ENCODE results near the gene CSNK1G3.
A peak's percentile ranks its signal among the peaks of the same experiment; 100 is the strongest.

The CSNK1G3 gene

DNA sequence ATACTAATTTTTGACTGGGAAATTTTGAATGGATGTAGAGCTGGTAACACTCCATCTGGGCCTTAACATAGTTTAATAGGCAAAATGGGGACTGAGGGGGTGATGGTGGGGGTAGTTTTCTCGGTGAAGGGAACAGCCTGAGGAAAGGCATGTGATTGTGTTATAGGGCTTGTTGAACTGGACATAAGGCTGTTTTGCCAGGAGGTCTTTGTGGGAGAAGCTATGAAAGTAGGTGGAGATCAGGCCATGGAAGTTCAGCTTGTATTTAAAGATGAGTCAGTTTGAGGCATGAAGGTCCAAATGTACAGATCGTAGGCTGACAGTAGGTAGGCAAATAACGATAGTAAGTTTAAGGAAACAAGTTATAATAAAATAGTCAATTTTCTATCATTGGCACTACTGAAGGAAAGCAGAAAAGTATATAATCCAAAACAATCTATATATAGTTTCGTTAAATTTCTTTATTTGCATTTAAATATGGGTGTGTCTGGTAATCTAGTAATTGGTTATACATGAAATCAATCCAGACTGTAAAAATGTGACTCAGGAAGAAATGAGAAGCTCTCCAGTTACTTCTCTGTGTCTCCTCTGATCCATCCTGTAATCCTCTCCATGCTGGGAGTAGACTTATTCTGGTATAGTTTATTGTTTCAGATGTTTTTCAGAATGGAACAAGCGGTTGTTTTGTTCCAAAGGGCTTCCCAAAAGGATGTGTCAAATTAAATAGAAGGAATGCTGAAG, 2.8 kb downstream of the CSNK1G3 start:
- DNase-seq (ENCODE audit: low read depth in 2 of 2), result no peak

DNA sequence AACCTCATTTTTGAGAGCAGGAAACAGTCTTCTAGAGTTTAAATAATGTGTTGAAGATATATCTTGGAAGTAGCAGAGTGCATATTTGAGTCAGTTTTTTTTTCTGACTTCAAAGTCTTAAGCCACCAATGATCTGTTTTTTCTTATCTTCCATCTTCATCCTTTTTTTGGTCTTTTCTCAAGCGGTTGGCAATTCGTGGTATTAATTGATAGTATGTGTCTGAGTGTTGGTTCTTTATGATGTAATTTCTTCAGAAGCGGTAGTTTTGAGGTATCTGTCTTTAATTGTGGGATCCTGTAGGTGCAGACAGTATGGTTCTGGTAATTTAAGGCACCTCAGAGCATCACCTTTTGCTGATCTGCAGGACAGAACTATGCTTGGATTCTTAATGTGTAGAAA, 3.9 kb downstream of the CSNK1G3 start:
- DNase-seq (ENCODE audit: low read depth in 2 of 2), result no peak

DNA sequence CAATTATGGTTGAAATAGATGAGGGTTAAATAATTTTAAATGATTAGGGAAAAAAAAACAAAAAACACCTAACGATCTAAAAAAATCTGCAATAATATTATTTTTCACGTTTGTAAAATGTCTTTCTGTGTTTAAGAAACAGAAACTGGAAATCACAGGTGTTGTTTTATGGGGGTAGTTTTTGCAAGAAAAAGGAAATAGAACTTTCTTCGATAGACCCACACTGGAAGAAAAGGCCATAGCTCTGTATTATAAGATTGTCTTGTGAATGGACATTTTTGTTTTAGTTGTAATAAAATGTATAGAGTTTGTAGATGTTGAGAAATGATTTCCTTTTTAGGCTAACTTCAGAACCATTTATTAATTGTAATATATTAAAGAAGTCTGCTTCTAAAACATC, 5.5 kb downstream of the CSNK1G3 start:
- no peak for DNase-seq (ENCODE audit: low read depth in 2 of 2)

DNA sequence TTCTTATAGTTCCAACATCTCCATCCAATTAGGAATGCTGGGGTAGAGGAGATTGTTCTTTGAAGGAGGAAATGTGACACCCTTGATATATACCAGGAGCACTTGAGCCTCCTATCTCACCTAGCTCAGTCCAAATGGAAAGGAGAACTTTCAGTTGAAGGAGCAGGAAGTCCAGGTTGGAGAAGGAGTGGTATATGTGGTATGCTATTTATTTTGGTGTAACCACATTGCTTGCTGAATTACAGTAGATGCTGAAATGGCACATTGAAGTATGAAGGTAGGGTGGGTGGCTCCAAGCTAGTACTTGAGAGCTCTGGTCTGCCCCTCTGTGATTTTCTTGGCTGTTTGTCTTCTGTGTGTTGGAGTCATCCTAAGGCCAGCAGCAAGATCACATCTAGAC, 6.1 kb downstream of the CSNK1G3 start:
- no peak for DNase-seq (ENCODE audit: low read depth in 2 of 2)

DNA sequence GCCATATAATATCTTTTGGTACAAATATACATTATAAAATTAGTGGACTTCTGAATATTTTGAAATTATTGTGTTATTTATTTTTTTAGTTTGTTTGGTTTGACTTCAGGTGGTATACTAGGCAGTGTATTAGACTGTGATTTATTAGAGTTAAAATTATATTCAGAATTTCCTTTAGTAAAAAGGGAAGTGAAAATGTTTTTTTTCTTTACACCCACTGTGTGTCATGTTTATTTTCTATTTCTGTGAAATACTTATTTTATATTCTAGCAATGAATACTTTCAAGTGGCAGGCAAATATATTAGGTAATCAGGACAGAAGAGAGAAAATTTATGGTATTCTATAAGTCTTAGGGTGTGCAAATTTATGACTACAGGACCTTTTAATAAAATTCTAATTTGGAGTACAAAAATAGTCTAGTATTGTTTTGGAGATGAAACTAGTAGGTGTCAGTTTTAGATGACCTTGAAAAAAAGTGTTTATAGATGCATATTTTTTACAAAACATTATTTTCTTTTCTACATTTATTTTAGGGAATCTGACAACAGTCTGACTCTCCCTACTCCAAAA, 8.8 kb downstream of the CSNK1G3 start:
- DNase-seq (ENCODE audit: low read depth in 2 of 2), result no peak

DNA sequence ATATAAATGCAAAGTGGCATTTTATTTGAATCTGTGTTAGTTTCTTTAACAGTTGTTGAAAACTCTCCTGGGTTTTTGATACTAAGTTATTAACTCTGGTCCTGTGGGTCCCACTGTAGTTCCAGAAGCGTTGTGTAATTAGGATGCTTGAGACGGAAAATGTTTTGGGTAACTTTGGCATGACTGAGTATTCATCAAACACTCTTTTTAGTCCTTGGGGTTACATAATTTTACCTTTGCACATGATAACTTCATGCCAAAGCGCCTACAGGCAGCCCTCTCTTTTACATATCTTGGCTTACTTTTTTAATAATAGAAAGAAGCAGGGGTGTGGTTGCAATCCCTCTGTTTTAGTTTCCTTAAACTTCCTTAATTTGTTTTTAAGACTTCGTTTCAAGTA, 12.2 kb downstream of the CSNK1G3 start:
- no peak for DNase-seq (ENCODE audit: low read depth in 2 of 2)

DNA sequence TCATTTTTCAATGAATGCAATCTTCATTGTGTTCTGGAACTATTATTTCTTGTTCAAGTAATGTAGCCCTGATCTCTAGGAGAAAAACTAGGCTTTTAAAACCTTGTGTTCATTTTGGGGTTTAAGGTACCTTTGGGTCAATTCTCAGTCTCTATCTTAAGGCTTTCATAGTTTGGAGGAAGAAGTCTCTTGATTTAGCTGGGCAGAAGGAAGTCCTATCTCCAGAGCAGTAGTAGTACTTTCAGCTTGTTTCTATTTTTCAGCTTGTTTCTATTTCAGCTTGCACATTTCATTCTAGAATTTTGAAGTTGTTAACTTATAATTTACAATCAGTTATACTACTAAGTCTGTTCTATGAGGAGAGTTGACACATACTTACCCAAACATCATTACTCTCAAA, 15.2 kb downstream of the CSNK1G3 start:
- no peak for DNase-seq (ENCODE audit: low read depth in 2 of 2)

DNA sequence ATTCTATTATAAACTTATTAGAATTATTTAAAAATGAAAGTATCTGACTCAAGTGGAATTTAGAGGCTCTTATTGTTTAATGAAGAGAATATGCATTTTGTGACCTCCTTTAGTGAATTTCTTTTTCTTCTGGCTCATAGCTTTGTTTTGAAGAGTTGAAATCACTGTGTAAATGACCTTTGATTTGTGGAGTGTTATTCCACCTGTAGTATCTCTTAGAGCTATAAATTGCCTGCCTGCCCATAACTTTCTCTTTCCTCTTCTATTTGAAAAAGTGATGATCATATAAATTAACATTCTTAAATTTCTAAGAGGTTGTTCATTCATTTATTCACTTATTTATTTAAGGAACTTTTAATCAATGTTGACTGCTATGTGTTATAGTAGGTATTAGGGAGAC, 16.1 kb downstream of the CSNK1G3 start:
- no peak for DNase-seq (ENCODE audit: low read depth in 2 of 2)

DNA sequence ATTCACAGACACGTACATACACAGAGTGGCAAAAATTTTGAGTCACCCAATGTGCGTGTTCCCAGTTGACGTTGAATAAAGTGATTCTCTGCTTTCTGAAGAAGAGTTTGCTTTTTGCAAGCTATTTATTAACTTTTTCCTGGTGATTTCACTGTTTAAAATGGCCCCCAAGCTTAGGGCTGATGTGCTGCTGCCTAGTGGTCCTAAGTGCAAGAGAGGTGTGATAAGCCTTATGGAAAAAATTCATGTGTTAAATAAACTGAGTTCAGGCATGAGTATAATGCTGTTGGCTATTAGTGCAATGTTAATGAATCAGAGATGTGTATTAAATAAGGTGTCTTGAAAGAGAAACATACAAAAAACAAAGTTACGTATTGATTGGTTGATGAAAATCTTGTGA, 16.9 kb downstream of the CSNK1G3 start:
- no peak for DNase-seq (ENCODE audit: low read depth in 2 of 2)

DNA sequence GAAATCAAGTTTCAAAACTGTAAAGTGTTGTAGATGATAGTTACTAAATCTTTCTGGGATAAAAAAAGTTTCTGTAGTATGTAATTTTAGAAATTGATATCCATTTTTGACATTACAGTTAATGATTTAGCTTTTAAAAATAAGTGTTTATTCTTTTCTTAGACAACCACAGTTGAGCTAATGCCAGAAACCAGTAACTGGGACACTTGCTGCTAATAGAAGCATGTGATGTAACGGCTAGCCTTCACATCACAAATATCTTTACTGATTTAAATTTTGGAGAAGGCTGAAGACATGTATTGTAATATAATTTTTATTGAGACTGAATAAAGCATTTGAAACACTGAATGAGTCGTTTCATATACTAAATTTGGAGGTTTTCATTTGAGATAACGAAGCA, 18.8 kb downstream of the CSNK1G3 start:
- DNase-seq (ENCODE audit: low read depth in 2 of 2), result no peak

DNA sequence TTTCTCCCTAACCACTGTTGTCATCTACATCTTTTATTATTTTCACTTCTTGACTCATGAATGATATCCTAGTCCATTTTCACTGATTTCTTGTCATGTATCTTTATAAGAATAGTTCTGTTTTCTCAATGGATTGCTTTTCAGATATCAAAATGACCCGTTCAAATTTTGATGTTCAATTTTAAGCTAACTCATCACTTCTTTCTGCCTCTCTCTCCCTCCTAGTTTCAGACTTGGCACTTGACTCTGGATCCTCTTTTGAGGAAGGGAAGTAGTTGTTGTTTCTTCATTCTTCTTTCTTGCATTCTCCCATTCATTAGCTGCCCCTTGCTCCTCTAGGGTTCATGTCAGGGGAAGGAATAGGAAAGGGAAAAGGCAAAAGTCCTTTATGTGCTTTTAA, 23.7 kb downstream of the CSNK1G3 start:
- DNase-seq (ENCODE audit: low read depth in 2 of 2), result no peak

DNA sequence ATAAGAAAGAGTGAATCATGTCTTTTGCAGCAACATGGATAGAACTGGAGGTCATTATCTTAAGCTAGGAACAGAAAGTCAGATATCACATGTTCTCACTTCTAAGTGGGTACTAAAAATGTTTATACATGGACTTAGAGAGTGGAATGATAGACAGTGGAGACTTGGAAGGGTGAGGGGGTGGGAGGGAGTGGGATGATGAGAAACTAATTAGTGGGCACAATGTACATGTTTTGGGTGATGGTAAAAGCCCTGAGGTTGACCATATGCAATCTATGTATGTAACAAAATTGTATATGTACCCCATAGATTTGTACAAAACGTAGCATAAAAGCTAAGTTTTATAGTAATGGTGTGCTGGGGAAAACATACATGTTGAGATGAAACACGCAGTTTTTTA, 25.3 kb downstream of the CSNK1G3 start:
- no peak for DNase-seq (ENCODE audit: low read depth in 2 of 2)

DNA sequence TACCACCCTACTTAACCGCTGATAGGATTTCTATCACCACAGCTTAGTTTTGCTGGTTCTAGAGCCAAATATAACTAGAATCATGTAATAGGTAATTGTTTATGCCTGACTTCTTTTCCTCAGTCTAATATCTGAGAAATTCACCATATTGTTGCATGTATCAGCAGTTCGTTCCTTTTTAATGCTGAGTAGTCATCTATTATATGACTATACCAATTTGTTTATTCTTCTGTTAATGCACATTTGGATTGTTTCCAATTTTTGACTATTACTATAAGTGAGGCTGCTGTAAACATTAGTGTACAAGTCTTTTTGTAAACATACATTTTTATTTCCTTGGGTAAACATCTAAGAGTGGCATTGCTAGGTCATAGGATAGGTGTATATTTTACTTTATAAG, 25.9 kb downstream of the CSNK1G3 start:
- DNase-seq (ENCODE audit: low read depth in 2 of 2), result no peak

DNA sequence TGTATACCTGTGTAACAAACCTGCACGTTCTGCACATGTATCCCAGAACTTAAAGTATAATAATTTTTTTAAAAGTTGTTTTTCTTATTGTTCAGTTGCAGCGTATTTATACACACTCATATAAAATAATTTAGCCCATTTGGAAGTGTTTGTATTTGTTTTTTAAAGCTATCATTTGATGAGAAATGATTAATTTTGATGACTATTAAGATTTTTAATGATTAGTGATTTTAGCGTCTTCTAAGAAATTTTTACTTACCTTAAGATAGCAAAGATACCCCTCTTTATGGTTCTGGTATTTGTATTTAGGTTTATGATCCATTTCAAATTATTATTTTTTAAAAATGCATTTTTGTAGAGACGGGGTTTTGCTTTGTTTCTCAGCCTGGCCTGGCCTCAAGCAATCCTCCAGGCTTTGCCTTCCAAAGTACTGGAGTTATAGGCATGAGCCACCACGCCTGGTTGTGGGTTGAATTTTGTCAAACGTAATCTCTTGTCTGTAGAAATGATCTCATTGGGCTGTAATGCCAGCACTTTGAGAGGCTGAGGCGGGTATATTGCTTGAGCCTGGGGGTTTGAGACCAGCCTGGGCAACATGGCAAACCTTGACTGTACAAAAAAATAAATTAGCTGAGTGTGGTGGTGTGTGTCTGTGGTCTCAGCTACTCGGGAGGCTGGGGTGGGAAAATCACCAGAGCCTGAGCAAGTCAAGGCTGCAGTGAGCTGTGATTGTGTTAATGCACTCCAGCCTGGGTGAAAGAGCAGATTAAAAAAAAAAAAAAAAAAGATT, 26.9 kb downstream of the CSNK1G3 start:
- DNase-seq (ENCODE audit: low read depth in 2 of 2), result no peak

DNA sequence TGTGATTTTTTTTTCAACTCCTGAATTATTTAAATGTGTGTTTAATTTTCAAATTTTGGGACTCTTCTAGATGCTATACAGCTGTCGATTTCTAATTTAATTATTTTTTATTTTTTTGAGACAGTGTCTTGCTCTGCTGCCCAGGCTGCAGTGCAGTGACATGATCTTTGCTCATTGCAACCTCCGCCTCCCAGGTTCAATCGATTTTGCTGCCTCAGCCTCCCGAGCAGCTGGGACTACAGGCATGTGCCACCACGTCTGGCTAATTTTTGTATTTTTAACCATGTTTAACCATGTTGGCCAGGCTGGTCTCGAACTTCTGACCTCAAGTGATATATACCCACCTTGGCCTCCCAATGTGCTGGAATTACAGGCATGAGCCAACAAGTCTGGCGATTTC, 28.6 kb downstream of the CSNK1G3 start:
- DNase-seq (ENCODE audit: low read depth in 2 of 2), result no peak

DNA sequence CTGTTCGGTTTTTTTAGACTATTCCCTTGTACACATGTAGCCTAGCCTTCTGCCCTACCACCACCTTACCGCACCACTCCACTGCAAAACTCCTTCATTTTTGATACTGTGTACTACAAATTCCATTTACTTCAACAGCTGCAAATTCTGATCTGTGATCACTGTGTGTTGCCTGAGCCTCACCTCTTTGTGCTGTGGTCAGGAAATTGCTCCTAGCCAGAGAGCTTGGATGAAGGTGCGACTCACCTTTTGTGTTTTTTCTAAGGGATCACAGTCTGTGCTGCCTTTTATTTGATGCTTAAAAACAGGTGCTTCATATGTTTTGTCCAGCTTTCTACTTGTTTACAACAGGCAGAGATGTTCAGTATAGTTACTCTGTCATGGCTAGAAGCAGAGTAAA, 31.5 kb downstream of the CSNK1G3 start:
- DNase-seq (ENCODE audit: low read depth in 2 of 2), result no peak

DNA sequence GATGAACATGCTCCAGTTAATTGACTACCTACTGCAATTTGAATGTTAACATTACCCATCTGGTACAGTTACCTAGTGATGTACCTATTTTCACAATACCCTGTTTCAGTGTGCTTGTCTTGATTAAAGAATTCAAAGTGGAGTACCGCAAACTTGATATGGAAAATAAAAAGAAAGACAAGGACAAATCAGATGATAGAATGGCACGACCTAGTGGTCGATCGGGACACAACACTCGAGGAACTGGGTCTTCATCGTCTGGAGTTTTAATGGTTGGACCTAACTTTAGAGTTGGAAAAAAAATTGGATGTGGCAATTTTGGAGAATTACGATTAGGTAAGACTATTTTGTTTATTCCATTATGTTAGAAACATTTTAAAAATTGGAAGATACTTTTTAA, 33.5 kb downstream of the CSNK1G3 start:
- DNase-seq (ENCODE audit: low read depth in 2 of 2), result peak in 1 of 2 donors; percentile 3

DNA sequence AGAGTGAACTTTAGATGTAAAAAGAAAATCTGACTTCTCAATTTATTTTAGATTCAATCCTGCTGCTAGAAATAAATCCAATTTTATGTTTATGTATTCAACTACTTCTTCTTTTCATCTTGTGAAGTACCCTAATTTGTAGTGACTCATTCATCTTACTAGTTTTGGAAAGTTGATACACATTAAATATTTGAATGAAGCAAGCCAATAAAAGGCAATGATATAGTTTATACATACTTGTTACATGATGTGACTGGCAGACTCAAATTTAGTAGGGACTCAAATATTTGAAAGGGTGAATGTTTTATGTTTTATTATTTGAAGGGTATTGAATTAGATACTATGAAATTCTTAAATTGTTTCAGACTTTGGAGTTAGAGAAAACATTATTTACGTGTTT, 34.7 kb downstream of the CSNK1G3 start:
- no peak for DNase-seq (ENCODE audit: low read depth in 2 of 2)

DNA sequence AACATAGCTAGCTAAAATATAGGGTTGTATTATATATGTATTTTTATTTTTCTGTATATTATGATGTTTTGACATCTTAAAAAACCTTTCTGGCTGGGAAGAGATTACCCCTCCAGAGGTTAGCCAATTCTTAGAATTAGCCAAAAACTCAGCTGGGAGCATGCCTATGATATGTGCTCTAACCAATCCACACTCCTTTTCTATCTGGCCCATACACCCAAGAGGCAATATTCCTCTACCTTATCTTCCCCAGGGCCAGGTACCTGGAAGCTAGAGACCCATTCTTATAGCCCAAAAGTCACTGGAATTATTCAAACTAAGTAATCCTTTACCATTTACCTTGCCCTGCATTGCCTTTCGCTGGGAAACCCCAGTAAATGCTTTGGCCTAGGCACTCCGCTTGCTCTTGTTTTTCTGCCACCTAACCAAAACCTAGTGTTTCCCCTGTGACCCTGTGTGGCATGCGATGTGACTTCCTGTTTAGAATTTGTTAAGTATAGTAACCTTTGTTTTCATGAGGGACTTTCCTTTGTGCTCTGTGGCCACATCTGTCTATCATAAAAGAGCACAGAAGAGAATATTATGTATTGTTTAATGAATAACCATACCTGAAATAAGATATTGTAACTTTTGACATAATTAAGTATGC, 37.4 kb downstream of the CSNK1G3 start:
- peak in 1 of 2 donors; percentile 11 for DNase-seq (ENCODE audit: low read depth in 2 of 2)

DNA sequence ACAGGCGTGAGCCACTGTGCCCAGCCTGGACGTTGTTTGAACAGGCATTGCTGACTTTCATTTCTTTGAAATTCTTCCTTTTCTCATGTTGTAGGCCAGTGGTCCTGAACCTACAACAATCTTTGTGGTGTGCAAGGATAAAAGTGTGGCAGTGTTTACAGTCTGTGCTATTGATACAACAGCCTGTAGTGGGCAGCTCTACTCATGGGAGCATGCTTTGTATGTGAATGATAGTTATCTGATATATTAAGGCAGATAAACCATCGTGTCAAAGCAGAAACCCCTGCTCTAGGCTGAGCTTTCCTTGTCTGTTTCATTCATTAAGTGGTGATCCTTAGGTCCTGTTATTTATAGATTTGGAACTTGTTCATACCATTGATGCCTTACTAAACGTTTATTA, 42.6 kb downstream of the CSNK1G3 start:
- no peak for DNase-seq (ENCODE audit: low read depth in 2 of 2)

DNA sequence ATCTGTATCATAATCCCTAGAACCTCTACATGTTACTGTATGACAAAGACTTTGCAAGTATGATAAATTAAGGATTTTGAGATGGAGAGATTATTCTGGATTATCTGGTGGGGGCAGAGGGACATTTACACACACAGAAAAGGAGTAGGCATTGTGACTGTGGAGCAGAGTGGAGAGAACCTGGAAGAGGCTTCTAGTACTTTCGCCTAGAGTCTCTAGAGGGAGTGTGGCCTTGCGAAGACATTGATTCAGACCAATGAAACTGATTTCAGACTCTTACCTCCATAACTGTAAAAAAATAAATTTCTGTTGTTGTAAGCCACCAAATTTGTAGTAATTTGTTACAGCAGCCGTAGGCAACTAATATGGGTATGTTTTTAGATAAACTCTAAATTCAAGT, 45.9 kb downstream of the CSNK1G3 start:
- no peak for DNase-seq (ENCODE audit: low read depth in 2 of 2)

DNA sequence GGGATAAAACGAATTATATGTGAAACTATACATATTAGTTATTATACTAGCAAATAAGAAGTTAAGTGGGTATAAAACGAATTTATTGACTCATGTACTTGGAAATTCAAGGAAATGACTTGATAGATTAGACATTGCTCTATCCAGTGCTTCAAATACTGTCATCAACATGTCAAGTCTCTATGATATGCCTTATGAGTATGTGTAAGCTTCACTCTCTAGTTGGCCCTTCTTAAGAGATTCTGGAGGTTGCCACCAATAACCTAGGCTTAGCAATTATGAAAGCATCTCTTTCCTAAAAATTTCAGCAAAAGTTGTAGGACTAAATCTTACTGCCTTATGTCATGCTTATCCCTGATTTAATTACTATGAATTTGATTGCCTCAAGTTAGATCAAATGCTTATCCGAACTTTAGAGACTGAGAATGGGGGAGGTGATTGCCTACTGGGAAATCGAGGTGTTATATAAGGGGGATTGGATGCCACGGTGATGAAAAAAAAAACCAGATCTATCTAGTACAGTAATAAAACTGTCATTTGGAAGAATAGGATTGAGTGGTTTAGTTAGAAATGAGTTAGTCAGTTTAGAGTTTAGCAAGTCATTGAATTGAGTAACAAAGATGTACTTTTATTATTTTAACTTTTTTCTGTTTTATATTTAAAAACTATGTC, 46.9 kb downstream of the CSNK1G3 start:
- no peak for DNase-seq (ENCODE audit: low read depth in 2 of 2)
